Measurements from ENCODE around the gene SLC15A3.

- TF ChIP-seq POLR2AphosphoS5 (IDR thresholded peaks at IDR 0.05; ENCODE audit: low read depth), result no peak
- TF ChIP-seq CTCF (conservative IDR thresholded peaks at IDR 0.05; ENCODE audit: low read depth in 2 of 2), result no peak
These were observed 20.1 kb downstream of the SLC15A3 start for GRCh38 chr11:60931917-60932316.
